SU-DHL-6 (cell line): ENCODE data around the gene BAG3.

Source experiments
- H2AFZ ChIP-seq: fragments of 200-600 bp; sonication (generic); 2 replicates; pipeline ENCODE4 v1.6.1; 2014; ENCODE audit warnings: low read depth, mild to moderate bottlenecking, moderate library complexity, mixed read lengths, antibody characterized with exemption, low read length; ENCODE audit not compliant: severe bottlenecking
- H3F3A ChIP-seq: fragments of 200-600 bp; shearing (Covaris generic); 2 replicates; pipeline ENCODE4 v1.6.0; 2016; ENCODE audit warnings: antibody characterized with exemption, mild to moderate bottlenecking; ENCODE audit not compliant: insufficient read depth
- H3K27ac ChIP-seq: fragments of 200-600 bp; sonication (generic); 2 replicates; pipeline ENCODE4 v1.5.1; 2016; ENCODE audit warnings: low read depth, mild to moderate bottlenecking, low read length, moderate library complexity, mixed read lengths
- H3K27me3 ChIP-seq: fragments of 200-600 bp; sonication (generic), shearing (Covaris generic); 2 replicates; pipeline ENCODE4 v1.6.0; 2014; ENCODE audit warnings: mild to moderate bottlenecking, low read length
- H3K36me3 ChIP-seq: fragments of 200-600 bp; sonication (generic); 2 replicates; pipeline ENCODE4 v1.6.1; 2014; ENCODE audit warnings: mild to moderate bottlenecking, low read length, mixed read lengths
- H3K4me2 ChIP-seq: fragments of 300-600, 200-600 bp; shearing (Covaris generic), sonication (generic); 2 replicates; pipeline ENCODE4 v1.6.0; 2014; ENCODE audit warnings: low read length, low read depth, mild to moderate bottlenecking; ENCODE audit not compliant: poor library complexity, severe bottlenecking
- H3K4me3 ChIP-seq: fragments of 200-600 bp; sonication (generic); 2 replicates; pipeline ENCODE4 v1.5.1; 2014; ENCODE audit warnings: antibody characterized with exemption, low read length, mild to moderate bottlenecking, mixed read lengths; ENCODE audit not compliant: insufficient read depth, poor library complexity, severe bottlenecking
- H3K79me2 ChIP-seq: fragments of 200-600 bp; sonication (generic); 2 replicates; pipeline ENCODE4 v1.6.1; 2014; ENCODE audit warnings: mild to moderate bottlenecking, low read length, moderate library complexity; ENCODE audit not compliant: insufficient read depth
- H3K9ac ChIP-seq: fragments of 200-600 bp; sonication (generic); 2 replicates; pipeline ENCODE4 v1.7.0; 2014; ENCODE audit warnings: mild to moderate bottlenecking, low read length
- H3K9me2 ChIP-seq: fragments of 200-600 bp; sonication (generic); replicated peaks from 2 replicates; pipeline ENCODE4 v1.6.1; 2014; ENCODE audit warnings: low read length; ENCODE audit not compliant: insufficient read depth
- H3K9me3 ChIP-seq: fragments of 200-600 bp; sonication (generic); 2 replicates; pipeline ENCODE4 v1.6.1; 2014; ENCODE audit warnings: low read length, mixed read lengths; ENCODE audit not compliant: insufficient read depth
- H4K20me1 ChIP-seq: fragments of 200-600 bp; sonication (generic); 2 replicates; pipeline ENCODE4 v1.6.1; 2014; ENCODE audit warnings: low read depth, mild to moderate bottlenecking, antibody characterized with exemption, low read length, moderate library complexity, mixed read lengths
- EZH2phosphoT487 ChIP-seq: fragments of 200-600 bp; sonication (generic), shearing (Covaris generic); conservative IDR thresholded peaks from 2 replicates; pipeline ENCODE4 v1.6.1; 2018; ENCODE audit warnings: mild to moderate bottlenecking, antibody characterized with exemption, low read length, moderate library complexity, mixed read lengths
- TF ChIP-seq, protein P1 (sequence below): fragments of 200-600 bp; sonication (generic); IDR thresholded peaks from one replicate; pipeline ENCODE4 v1.5.1; 2017; ENCODE audit warnings: antibody characterized with exemption, mild to moderate bottlenecking, low read length, moderate library complexity; ENCODE audit not compliant: insufficient read depth, poor library complexity, severe bottlenecking

BAG3 gene

DNA sequence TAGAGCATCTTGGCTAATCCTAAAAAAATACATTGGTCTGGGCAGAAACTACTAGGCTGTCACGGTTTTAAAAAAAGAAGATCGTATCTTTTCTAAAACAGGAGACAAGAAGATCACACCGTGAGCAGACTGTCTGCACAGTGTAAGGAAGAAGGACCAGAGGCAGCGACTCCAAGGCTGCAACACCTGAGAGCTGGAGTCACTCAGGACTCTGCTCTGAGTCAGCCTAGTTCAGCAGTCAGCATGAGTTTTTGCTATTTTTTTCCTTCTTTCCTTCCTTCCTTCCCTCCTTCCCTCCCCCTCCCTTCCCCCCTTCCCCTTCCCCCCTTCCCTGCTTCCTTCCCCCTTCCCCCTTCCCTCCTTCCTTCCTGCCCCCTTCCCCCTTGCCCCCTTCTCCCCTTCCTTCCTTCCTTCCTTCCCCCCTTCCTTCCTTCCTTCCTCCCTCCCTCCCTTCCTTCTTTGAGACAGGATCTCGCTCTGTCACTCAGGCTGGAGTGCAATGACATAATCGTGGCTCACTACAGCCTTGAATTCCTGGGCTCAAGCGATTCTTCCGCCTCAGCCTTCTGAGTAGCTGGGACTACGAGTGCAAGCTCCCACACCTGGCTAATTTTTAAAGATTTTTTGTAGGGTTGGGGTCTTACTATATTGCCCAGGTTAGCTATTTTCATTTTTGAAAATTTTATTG, 24.4 kb downstream of the BAG3 start:
- Histone ChIP-seq H3K4me2 (no peak overlapping the region), H3K4me3 (no peak overlapping the region), H3F3A (no peaks in the 10 kb centered on the region), H3K9me3 (no peaks in the 10 kb centered on the region), H3K9me2 (no peaks in the 10 kb centered on the region), H2AFZ (no peak overlapping the region), H3K27ac (no peak overlapping the region), H4K20me1 (no peaks in the 10 kb centered on the region), H3K79me2 (no peaks in the 10 kb centered on the region), H3K9ac (no peak overlapping the region), H3K27me3 (no peaks in the 10 kb centered on the region), H3K36me3 (no peaks in the 10 kb centered on the region)
- no peak for TF ChIP-seq EZH2phosphoT487
- TF ChIP-seq, protein P1, sequence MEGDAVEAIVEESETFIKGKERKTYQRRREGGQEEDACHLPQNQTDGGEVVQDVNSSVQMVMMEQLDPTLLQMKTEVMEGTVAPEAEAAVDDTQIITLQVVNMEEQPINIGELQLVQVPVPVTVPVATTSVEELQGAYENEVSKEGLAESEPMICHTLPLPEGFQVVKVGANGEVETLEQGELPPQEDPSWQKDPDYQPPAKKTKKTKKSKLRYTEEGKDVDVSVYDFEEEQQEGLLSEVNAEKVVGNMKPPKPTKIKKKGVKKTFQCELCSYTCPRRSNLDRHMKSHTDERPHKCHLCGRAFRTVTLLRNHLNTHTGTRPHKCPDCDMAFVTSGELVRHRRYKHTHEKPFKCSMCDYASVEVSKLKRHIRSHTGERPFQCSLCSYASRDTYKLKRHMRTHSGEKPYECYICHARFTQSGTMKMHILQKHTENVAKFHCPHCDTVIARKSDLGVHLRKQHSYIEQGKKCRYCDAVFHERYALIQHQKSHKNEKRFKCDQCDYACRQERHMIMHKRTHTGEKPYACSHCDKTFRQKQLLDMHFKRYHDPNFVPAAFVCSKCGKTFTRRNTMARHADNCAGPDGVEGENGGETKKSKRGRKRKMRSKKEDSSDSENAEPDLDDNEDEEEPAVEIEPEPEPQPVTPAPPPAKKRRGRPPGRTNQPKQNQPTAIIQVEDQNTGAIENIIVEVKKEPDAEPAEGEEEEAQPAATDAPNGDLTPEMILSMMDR, result no peak

GRCh38 chr10:119677126-119677525, 25.9 kb downstream of the BAG3 start:
- no peaks in the 10 kb centered on the region for H3F3A ChIP-seq
- H3K4me2 ChIP-seq, result no peak overlapping the region
- TF ChIP-seq EZH2phosphoT487, result no peak
- TF ChIP-seq, protein P1, result no peak
- no peaks in the 10 kb centered on the region for H4K20me1 ChIP-seq
- H3K27ac ChIP-seq, result no peak overlapping the region
- no peak overlapping the region for H2AFZ ChIP-seq
- no peaks in the 10 kb centered on the region for H3K9me3 ChIP-seq
- no peaks in the 10 kb centered on the region for H3K79me2 ChIP-seq
- H3K9ac ChIP-seq, result no peak overlapping the region
- no peaks in the 10 kb centered on the region for H3K27me3 ChIP-seq
- H3K4me3 ChIP-seq, result no peak overlapping the region
- H3K9me2 ChIP-seq, result no peaks in the 10 kb centered on the region
- H3K36me3 ChIP-seq, result no peaks in the 10 kb centered on the region

GRCh38 chr10:119677904-119678755, 26.9 kb downstream of the BAG3 start:
- no peaks in the 10 kb centered on the region for H4K20me1 ChIP-seq
- H3K27ac ChIP-seq, result no peak overlapping the region
- H2AFZ ChIP-seq, result no peak overlapping the region
- no peaks in the 10 kb centered on the region for H3K9me2 ChIP-seq
- H3K36me3 ChIP-seq, result no peaks in the 10 kb centered on the region
- TF ChIP-seq, protein P1, result no peak
- TF ChIP-seq EZH2phosphoT487, result no peak
- H3K4me2 ChIP-seq, result no peak overlapping the region
- no peaks in the 10 kb centered on the region for H3K9me3 ChIP-seq
- no peak overlapping the region for H3K4me3 ChIP-seq
- H3K9ac ChIP-seq, result no peak overlapping the region
- no peaks in the 10 kb centered on the region for H3F3A ChIP-seq
- no peaks in the 10 kb centered on the region for H3K27me3 ChIP-seq
- no peaks in the 10 kb centered on the region for H3K79me2 ChIP-seq
